ENCODE data around the gene ECT2.
A peak's percentile ranks its signal among the peaks of the same experiment; 100 is the strongest.
"Not testable (repeated sequence)": the region's sequence is repeated elsewhere in the genome, so short reads cannot be mapped to it uniquely, and the experiment has no call there.

Gene ECT2, protein sequence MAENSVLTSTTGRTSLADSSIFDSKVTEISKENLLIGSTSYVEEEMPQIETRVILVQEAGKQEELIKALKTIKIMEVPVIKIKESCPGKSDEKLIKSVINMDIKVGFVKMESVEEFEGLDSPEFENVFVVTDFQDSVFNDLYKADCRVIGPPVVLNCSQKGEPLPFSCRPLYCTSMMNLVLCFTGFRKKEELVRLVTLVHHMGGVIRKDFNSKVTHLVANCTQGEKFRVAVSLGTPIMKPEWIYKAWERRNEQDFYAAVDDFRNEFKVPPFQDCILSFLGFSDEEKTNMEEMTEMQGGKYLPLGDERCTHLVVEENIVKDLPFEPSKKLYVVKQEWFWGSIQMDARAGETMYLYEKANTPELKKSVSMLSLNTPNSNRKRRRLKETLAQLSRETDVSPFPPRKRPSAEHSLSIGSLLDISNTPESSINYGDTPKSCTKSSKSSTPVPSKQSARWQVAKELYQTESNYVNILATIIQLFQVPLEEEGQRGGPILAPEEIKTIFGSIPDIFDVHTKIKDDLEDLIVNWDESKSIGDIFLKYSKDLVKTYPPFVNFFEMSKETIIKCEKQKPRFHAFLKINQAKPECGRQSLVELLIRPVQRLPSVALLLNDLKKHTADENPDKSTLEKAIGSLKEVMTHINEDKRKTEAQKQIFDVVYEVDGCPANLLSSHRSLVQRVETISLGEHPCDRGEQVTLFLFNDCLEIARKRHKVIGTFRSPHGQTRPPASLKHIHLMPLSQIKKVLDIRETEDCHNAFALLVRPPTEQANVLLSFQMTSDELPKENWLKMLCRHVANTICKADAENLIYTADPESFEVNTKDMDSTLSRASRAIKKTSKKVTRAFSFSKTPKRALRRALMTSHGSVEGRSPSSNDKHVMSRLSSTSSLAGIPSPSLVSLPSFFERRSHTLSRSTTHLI

GRCh38 chr3:172750368-172751174, at the start of gene ECT2:
ECT2 (plus strand) TSS chr3:172750726; CDS start chr3:172754531, 3,805 bp downstream.
- peak; percentile 99 to 100 for DNase-seq

DNA sequence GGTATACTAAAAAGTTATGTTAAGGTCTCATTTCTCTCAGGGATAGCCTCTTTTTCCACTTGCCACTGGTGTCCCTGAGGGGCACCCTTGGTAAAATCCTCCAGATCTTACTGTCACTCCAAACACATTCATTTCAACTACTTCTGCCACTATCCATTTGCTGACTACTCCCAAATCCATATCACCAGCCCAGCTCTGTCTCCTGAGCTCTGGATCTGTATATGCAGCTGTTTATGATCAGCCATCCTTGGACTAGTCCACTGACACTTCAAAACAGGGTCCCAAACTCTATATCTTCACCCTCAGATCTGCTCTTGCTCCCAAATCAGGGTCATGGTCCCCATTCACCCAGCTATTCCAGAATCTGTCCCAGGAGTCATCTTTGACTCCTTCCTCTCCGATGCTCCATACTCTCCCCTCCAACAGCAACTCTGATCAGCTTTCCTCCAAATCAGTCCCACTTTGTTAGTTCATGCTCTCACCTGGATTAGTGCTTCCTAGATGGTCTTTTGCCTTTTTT, 49.5 kb upstream of the ECT2 start:
- DNase-seq: no peak

DNA sequence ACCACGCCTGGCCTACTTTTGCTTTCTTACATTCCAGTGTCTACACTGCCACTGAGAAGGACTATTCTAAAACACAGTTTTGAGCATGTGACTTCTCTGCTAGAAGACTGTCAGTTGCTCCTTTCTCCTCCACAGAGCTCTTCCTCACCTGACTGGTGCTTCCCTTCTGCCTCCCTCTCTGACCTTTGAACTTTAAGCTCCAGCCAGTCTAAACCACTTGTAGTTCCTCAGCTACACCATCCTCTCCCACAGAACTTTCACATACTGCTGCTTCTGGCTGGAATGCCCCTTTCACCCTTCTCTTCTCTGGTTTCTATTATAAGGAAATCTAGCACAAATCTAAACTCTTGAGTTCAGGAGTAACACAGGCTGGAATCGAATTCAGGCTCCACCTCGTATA, 48.8 kb upstream of the ECT2 start:
- peak; percentile 42 to 87 for DNase-seq

DNA sequence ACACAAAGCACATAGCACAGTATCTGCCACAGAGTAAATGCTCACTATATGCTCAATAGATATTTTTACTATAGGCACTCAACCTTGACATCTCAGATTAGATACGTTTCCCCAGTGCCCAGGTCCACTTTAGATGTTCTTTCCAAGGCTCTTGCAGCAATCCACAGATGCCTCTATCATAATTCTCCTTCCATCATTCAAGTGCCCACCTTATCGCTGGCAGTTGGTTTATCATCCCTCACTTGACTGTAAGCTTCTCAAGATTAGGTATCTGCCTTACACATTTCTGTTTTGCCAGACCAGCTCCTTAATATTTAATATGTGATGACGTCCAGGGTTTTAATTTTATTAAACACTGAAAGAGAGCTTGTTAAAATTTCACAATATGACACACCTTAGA, 48.3 kb upstream of the ECT2 start:
- no peak for DNase-seq

DNA sequence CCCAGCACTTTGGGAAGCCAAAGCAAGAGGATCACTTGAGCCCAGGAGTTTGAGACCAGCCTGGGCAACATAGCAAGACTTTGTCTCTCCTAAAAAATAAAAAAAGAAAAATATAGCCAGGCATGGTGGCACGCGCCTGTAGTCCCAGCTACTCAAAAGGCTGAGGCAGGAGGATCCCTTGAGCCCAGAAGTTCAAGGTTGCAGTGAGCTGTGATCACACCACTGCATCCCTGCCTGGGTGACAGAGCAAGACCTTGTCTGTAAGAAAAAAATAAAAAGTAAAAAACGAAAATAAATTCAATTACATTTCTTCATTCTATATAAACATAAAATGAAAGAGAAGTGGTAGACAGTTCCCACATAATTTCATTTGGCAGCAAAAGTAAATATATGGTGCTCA, 47.8 kb upstream of the ECT2 start:
- not testable (repeated sequence) for DNase-seq

DNA sequence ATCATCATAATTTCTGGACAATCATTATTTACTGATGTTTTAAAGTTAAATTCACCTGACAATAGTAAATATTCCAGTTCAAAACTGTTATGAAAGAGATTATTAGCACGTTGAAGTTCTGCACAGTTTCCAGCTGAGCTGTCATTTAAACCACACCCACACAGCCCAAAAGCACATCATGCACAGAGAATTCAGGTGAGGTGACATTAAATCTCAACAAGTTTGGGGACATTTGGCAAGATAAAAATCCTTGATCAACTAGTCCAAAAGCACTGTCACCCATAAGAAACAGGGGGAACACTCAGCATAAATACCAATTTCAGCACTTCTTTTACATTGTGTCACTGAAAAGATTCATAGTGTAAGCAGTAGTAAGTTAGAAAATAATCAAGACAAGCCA, 46.5 kb upstream of the ECT2 start:
- DNase-seq: no peak

GRCh38 chr3:172705170-172705569, 45.4 kb upstream of the ECT2 start:
- DNase-seq: no peak

DNA sequence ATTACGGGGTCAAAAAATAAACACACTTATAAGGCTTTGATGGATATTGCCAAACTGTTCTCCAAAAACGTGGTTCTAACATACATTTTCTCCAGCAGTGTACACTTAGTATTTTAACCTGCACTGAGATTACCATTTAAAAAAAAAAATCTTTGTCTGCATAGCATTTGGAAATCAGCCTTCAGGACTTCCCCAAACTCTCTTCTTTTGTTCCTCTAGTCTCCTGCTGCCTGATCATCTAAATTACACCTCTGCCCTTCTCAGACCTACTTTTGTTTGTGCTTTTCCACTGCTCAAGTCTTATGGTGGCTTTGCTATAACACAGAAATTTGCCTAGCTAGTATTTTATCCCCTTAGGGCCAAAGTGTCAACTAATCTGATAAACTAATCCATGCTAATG, 43.5 kb upstream of the ECT2 start:
- no peak for DNase-seq

GRCh38 chr3:172707967-172708366, 42.6 kb upstream of the ECT2 start:
- DNase-seq: peak in 1 of 2 donors; percentile 57

DNA sequence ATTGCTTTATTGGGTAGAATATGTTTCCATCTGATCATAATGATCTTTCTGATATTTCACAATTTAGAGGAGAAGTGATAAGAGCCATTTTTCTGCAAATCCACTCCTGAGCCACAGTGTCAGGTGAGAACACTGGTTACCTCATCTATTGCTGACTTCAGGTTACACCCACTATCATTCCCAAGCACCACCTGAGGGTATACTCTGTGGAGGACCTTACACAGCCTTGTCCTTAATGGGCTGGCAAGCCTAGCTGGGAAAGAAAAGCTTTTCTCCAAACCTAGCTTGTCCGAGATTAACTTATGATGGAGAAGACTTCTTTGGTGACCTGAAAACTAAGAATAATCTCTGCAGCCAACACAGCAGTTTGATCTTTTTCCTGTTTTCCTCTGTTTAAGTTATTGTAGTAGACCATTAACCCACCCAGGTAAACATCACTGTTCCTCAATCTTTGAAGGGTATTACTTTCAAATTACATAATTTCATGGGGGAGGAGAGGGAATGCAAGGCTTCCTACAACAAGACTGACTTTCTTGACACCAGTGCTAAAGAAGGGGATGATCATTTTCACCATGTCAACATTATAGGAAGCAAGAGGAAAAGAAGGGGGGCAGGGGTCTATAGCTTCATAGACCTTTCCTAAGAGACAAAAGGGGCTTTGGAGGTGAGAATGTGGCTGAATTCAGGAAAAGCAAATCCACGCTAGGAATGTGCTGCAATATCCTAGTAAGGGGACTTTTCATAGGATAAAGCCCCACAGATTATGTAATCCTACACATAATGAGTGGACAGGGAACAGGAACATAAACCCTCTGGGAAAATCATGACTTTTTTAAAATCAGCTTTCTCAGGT, 41.4 kb upstream of the ECT2 start:
- peak in 1 of 2 donors; percentile 33 for DNase-seq

GRCh38 chr3:172709774-172710663, 40.5 kb upstream of the ECT2 start:
- no peak for DNase-seq

GRCh38 chr3:172710664-172711453, 39.7 kb upstream of the ECT2 start, which contains the start of gene NCEH1:
NCEH1 (minus strand) TSS chr3:172711067; CDS start chr3:172710984, 83 bp downstream.
- peak; percentile 93 to 95 for DNase-seq

GRCh38 chr3:172711454-172711795, 39.1 kb upstream of the ECT2 start:
- DNase-seq: peak in 1 of 2 donors; percentile 48

GRCh38 chr3:172713316-172713715, 37.2 kb upstream of the ECT2 start:
- DNase-seq: no peak

- DNase-seq: peak; percentile 67
These were observed 34.0 kb upstream of the ECT2 start for GRCh38 chr3:172716476-172716875.

GRCh38 chr3:172717493-172718088, 32.9 kb upstream of the ECT2 start:
- peak in 1 of 2 donors; percentile 37 for DNase-seq

DNA sequence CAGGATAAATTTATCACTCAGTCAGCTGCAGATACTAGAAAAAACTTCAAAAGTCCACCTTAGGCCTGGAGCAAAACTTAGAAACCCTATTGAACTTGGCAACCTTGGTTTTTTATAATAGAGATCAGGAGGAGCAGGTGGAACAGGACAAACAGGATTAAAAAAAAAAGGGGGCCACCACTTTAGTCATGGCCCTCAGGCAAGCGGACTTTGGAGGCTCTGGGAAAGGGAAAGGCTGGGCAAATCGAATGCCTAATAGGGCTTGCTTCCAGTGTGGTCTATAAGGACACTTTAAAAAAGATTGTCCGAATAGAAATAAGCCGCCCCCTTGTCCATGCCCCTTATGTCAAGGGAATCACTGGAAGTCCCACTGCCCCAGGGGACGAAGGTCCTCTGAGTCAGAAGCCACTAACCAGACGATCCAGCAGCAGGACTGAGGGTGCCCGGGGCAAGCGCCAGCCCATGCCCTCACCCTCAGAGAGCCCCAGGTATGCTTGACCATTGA, 27.9 kb upstream of the ECT2 start:
- DNase-seq: not testable (repeated sequence)

DNA sequence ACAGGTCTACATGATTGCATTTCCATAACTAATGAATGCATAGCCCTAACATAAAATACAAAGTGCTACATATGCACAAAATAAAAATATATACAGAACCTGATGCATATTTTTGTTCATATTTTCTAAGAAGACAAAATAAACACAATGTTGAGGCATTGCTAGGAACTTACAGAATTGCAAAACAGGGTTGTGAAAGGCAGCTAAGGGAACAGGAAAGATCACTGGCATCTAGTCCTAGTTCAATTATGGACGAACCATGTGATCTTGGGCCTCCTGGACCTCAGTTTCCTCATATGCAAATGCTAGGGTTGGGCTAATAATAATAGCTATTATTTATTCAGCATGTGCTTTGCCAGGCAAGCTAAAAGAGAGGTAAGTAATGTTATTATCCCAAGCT, 24.1 kb upstream of the ECT2 start:
- DNase-seq: peak; percentile 86 to 89

GRCh38 chr3:172735014-172735413, 15.5 kb upstream of the ECT2 start:
- DNase-seq: no peak

Measured in inflammatory macrophage treated with lipopolysaccharide for 1 hour (primary cell).